HCT116 (cell line): Measurements from ENCODE around the gene OR12D2. TPM values are rescaled to one million over a fixed set of nuclear protein-coding genes. Genes with fewer than 3 reads are reported as not detected.
"Not testable (repeated sequence)": the region's sequence is repeated elsewhere in the genome, so short reads cannot be mapped to it uniquely, and the experiment has no call there.

ENCODE experiments used
- ATAC-seq: fragments of 200-7000 bp; cut with Tn5 transposase; 2 replicates; pipeline ENCODE4 v1.9.1; 2020; ENCODE audit warnings: mild to moderate bottlenecking, moderate library complexity
- BruUV-seq: library from RNA; stranded (reverse); fragments of 400-500 nt; replicated peaks from 2 replicates; lab custom pipeline; 2021; lab: Mats Ljungman, UMichigan
- CTCF ChIA-PET: fragments of 300-600 bp; sonication (Branson Sonifier 250); formaldehyde crosslinking; loops from one replicate; lab custom pipeline; 2021; ENCODE audit warnings: antibody characterized with exemption; lab: Charles Lee
- POLR2A ChIA-PET: fragments of 300-600, 350-600 bp; sonication (Branson Sonifier 250); formaldehyde crosslinking; loops from one replicate; lab custom pipeline; 2021; ENCODE audit warnings: antibody characterized with exemption; lab: Charles Lee
- RAD21 ChIA-PET, 2 experiments: fragments of 300-600 bp; sonication (Branson Sonifier 250); formaldehyde crosslinking; loops; one replicate each; lab custom pipeline; 2023; ENCODE audit warnings: low total read pairs in 2 of 2; ENCODE audit not compliant: uncharacterized antibody in 2 of 2, unreplicated experiment in 2 of 2, low non-redundant PET in 1 of 2; lab: Charles Lee
- DNase-seq: peaks from one replicate; pipeline ENCODE4 v3.0.0-alpha.2; 2010; ENCODE audit warnings: low read depth, low spot score
- H2AFZ ChIP-seq: fragments of 200-600 bp; shearing (Covaris generic), sonication (generic); 2 replicates; pipeline ENCODE4 v1.6.1; 2017; ENCODE audit warnings: low read depth, mixed run types, mixed read lengths, antibody characterized with exemption, low read length; ENCODE audit not compliant: poor library complexity, severe bottlenecking
- H3K27ac ChIP-seq: 2 replicates; pipeline ENCODE4 v1.5.1; 2012; ENCODE audit warnings: low read depth, low read length
- H3K27me3 ChIP-seq: fragments of 200-600 bp; sonication (generic); 2 replicates; pipeline ENCODE4 v1.6.1; 2016; ENCODE audit warnings: mixed run types, low read length, mixed read lengths; ENCODE audit not compliant: insufficient read depth
- H3K36me3 ChIP-seq, 2 experiments: fragments of 200-500 bp in 1 of 2; fragments of 200-600 bp in 1 of 2; sonication (Bioruptor generic) in 1 of 2; sonication (generic) in 1 of 2; 2 replicates each; pipeline versions ENCODE4 v1.5.1 to v1.6.1; 2014 to 2016; ENCODE audit warnings: low read length in 2 of 2, inconsistent platforms in 1 of 2, mixed read lengths in 1 of 2, mixed run types in 1 of 2; ENCODE audit not compliant: insufficient read depth in 2 of 2, control insufficient read depth in 1 of 2
- H3K4me1 ChIP-seq, 2 experiments: fragments of 200-600 bp in 1 of 2; sonication (generic) in 1 of 2; 2 replicates each; pipeline versions ENCODE4 v1.5.1 to v1.6.1; 2012 to 2017; ENCODE audit warnings: low read length in 2 of 2, inconsistent platforms in 1 of 2, mild to moderate bottlenecking in 1 of 2, mixed read lengths in 1 of 2, mixed run types in 1 of 2, moderate library complexity in 1 of 2; ENCODE audit not compliant: insufficient read depth in 2 of 2, control insufficient read depth in 1 of 2
- H3K4me2 ChIP-seq: fragments of 200-600 bp; sonication (generic); 2 replicates; pipeline ENCODE4 v1.6.1; 2017; ENCODE audit warnings: mixed run types, low read length, mixed read lengths
- H3K4me3 ChIP-seq, 2 experiments: fragments of 200-600 bp in 1 of 2; sonication (generic) in 1 of 2; replicated peaks in 1 of 2; 2 replicates each; pipeline ENCODE4 v1.5.1; 2011 to 2016; ENCODE audit warnings: low read length in 2 of 2, control low read depth in 1 of 2, low read depth in 1 of 2, mild to moderate bottlenecking in 1 of 2, mixed read lengths in 1 of 2, mixed run types in 1 of 2
- H3K79me2 ChIP-seq: fragments of 200-600 bp; sonication (generic); 2 replicates; pipeline ENCODE4 v1.6.1; 2017; ENCODE audit warnings: mild to moderate bottlenecking, mixed run types, low read length, moderate library complexity, mixed read lengths; ENCODE audit not compliant: insufficient read depth
- H3K9ac ChIP-seq: fragments of 200-600 bp; sonication (generic); 2 replicates; pipeline ENCODE4 v1.6.1; 2016; ENCODE audit warnings: low read length, mixed read lengths
- H3K9me2 ChIP-seq: fragments of 200-600 bp; sonication (generic), shearing (Covaris generic); 2 replicates; pipeline ENCODE4 v1.6.1; 2017; ENCODE audit warnings: mixed run types, mild to moderate bottlenecking, moderate library complexity; ENCODE audit not compliant: insufficient read depth
- H3K9me3 ChIP-seq, 2 experiments: fragments of 200-500 bp in 1 of 2; fragments of 200-600 bp in 1 of 2; sonication (Bioruptor generic) in 1 of 2; sonication (generic) in 1 of 2; 2 replicates each; pipeline ENCODE4 v1.6.1; 2014 to 2017; ENCODE audit warnings: low read length in 2 of 2, mixed read lengths in 2 of 2, inconsistent platforms in 1 of 2, low read depth in 1 of 2, mild to moderate bottlenecking in 1 of 2, mixed run types in 1 of 2, moderate library complexity in 1 of 2; ENCODE audit not compliant: control insufficient read depth in 1 of 2, insufficient read depth in 1 of 2
- H4K20me1 ChIP-seq: fragments of 200-600 bp; sonication (generic), shearing (Covaris generic); 2 replicates; pipeline ENCODE4 v1.6.1; 2017; ENCODE audit warnings: mixed run types, mild to moderate bottlenecking, moderate library complexity; ENCODE audit not compliant: insufficient read depth
- EZH2 ChIP-seq: fragments of 200-600 bp; sonication (generic); IDR thresholded peaks from 2 replicates; pipeline ENCODE4 v1.6.1; 2017; ENCODE audit warnings: antibody characterized with exemption, mixed run types
- EZH2phosphoT487 ChIP-seq: fragments of 200-600 bp; IDR thresholded peaks from 2 replicates; pipeline ENCODE4 v1.6.1; 2018; ENCODE audit warnings: antibody characterized with exemption, borderline replicate concordance
- FOSL1 ChIP-seq: IDR thresholded peaks from 2 replicates; pipeline ENCODE4 v1.6.1; 2012; ENCODE audit warnings: low read depth
- POLR2A ChIP-seq: IDR thresholded peaks from 2 replicates; pipeline ENCODE4 v1.7.0; 2011; ENCODE audit warnings: borderline replicate concordance; ENCODE audit not compliant: insufficient read depth, insufficient read length; ENCODE audit errors: extremely low read depth
- POLR2AphosphoS5 ChIP-seq: IDR thresholded peaks from 2 replicates; pipeline ENCODE4 v1.6.1; 2011; ENCODE audit warnings: mild to moderate bottlenecking, low read depth, low read length, moderate library complexity
- RAD21 ChIP-seq: IDR thresholded peaks from 2 replicates; pipeline ENCODE4 v1.6.1; 2012; ENCODE audit warnings: low read depth, mild to moderate bottlenecking
- SP1 ChIP-seq: IDR thresholded peaks from 2 replicates; pipeline ENCODE4 v1.6.1; 2012; ENCODE audit warnings: low read depth
- SRF ChIP-seq: IDR thresholded peaks from 2 replicates; pipeline ENCODE4 v1.6.1; 2012; ENCODE audit warnings: low read depth
- TCF7L2 ChIP-seq: IDR thresholded peaks from 2 replicates; pipeline ENCODE4 v1.7.0; 2011; ENCODE audit warnings: borderline replicate concordance, inconsistent platforms; ENCODE audit not compliant: insufficient read depth, insufficient read length; ENCODE audit errors: extremely low read depth
- intact Hi-C: fragments of 100-400 bp; cut with micrococcal nuclease; formaldehyde crosslinking; loops from 2 replicates; pipeline ENCODE4 v1.10.0; 2022
- total RNA-seq: library from RNA; stranded (reverse); gene quantifications from one replicate; pipeline ENCODE4 v1.2.1, GENCODE V29; 2021; ENCODE audit not compliant: unreplicated experiment
- TF ChIP-seq, protein P1 (sequence below): IDR thresholded peaks from 2 replicates; pipeline ENCODE4 v1.6.1; 2011; ENCODE audit warnings: mild to moderate bottlenecking, low read length, moderate library complexity; ENCODE audit not compliant: insufficient replicate concordance; ENCODE audit errors: extremely low read depth
- TF ChIP-seq, protein P2 (sequence below): IDR thresholded peaks from 2 replicates; pipeline ENCODE4 v1.6.1; 2012

Gene OR12D2
- total RNA-seq, 1 experiment from 2014 or later, result not detected

DNA sequence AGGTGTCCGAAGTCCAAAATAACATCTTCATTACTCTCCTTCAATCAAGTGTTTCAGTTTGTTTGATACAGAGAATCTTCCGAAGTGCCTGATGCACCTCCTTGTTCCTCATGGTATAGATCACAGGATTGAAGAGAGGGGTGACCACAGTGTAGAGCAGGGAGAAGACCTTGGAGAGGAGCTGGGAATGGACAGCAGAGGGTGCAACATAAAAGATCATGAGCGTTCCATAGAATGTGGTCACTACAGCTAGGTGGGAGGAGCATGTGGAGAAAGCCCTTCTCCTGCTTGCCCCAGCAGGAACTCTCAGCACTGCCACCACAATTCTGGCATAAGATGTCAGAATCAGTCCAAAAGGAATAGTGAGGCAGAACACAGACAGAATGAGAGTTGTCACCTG lies 31.2 kb downstream of the OR12D2 start:
- Histone ChIP-seq H3K9me2 (no peaks in the 10 kb centered on the region), H3K4me3 (no peak overlapping the region), H3K9ac (no peak overlapping the region), H4K20me1 (no peaks in the 10 kb centered on the region), H3K79me2 (no peaks in the 10 kb centered on the region), H2AFZ (no peak overlapping the region), H3K36me3 (no peaks in the 10 kb centered on the region), H3K9me3 (no peaks in the 10 kb centered on the region), H3K27ac (no peak overlapping the region), H3K27me3 (peaks cover 7% of the 10 kb centered on the region; the same call in 1 of the 2 replicates), H3K4me1 (no peaks in the 10 kb centered on the region), H3K4me2 (no peak overlapping the region)
- no peak; the same call in 1 of the 2 replicates for ATAC-seq
- TF ChIP-seq RAD21 (peak; percentile 14; the same call in 1 of the 2 replicates), POLR2A (no peak)
- ChIA-PET POLR2A (no interaction called here), RAD21 (no interaction called here), CTCF (no interaction called here)
- no peak for DNase-seq
- intact Hi-C loops, result no loop called here
- no TSS peak for BruUV-seq

DNA sequence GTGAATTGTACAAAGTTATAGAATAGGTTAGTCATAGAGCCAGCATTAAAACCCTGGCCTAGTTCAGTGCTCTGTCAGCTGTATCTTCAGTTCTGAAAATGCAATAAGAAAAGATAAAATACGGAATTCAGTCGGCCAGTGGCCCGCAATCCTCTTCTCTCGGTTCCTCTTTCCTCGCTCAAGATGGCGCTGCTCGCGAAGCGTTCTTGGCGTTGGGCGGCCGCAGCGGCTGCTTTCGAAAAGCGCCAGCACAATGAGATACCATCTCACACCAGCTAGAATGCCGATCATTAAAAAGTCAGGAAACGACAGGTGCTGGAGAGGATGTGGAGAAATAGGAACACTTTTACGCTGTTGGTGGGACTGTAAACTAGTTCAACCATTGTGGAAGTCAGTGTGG lies 41.3 kb downstream of the OR12D2 start:
- H3K27ac ChIP-seq, H4K20me1 ChIP-seq, POLR2A ChIA-PET, H3K79me2 ChIP-seq, ATAC-seq, CTCF ChIA-PET, H3K27me3 ChIP-seq, intact Hi-C loops, H3K9ac ChIP-seq, H2AFZ ChIP-seq, H3K9me2 ChIP-seq, H3K4me2 ChIP-seq, RAD21 ChIA-PET, H3K36me3 ChIP-seq, DNase-seq, H3K9me3 ChIP-seq, H3K4me1 ChIP-seq, H3K4me3 ChIP-seq, BruUV-seq: not testable (repeated sequence)

DNA sequence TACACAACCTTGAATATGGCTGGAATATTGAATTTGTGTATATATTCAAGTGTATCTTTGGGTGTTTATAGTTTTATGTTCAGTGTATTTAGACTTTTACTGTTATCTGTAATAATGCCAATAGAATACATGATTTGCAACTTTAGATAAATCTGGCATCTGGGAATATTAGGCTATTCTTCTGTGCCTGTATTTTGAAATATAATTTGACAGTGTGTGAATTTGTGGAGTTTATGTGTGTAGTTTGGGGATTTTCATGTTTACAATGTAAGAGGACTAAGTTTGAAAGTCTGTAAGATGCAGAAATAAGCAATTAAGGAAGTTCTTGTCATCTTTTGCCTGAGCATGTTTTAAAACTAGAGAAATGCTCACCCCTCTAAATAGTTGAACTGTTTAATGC lies 43.6 kb downstream of the OR12D2 start, which contains the start of gene OR10C1:
TSS of gene OR10C1 (plus strand) at position 301 of the 400 bp plus-strand sequence. CDS start 710 bp downstream, outside the sequence.
- Histone ChIP-seq H3K9ac (no peak within 1 kb of the TSS), H3K4me1 (no peaks in the 10 kb centered on the region), H2AFZ (no peak within 1 kb of the TSS), H3K79me2 (no peaks in the 10 kb centered on the region), H3K36me3 (no peaks in the 10 kb centered on the region), H4K20me1 (no peaks in the 10 kb centered on the region), H3K9me3 (no peaks in the 10 kb centered on the region), H3K27ac (no peak within 1 kb of the TSS), H3K4me2 (no peak within 1 kb of the TSS), H3K4me3 (no peak within 1 kb of the TSS), H3K9me2 (no peaks in the 10 kb centered on the region), H3K27me3 (0 out of 2 replicates have a peak, but pooled peaks cover 5% of the 10 kb centered on the region)
- RAD21 ChIA-PET, result no interaction called here
- no TSS peak for BruUV-seq
- POLR2A ChIA-PET, result no interaction called here
- CTCF ChIA-PET, result no interaction called here
- DNase-seq (no peak), ATAC-seq (no peak)
- intact Hi-C loops, result no loop called here
- TF ChIP-seq EZH2 (no peak), FOSL1 (no peak), EZH2phosphoT487 (no peak), TCF7L2 (no peak), SP1 (no peak), RAD21 (no peak), POLR2AphosphoS5 (no peak), SRF (no peak)
- TF ChIP-seq, protein P1, sequence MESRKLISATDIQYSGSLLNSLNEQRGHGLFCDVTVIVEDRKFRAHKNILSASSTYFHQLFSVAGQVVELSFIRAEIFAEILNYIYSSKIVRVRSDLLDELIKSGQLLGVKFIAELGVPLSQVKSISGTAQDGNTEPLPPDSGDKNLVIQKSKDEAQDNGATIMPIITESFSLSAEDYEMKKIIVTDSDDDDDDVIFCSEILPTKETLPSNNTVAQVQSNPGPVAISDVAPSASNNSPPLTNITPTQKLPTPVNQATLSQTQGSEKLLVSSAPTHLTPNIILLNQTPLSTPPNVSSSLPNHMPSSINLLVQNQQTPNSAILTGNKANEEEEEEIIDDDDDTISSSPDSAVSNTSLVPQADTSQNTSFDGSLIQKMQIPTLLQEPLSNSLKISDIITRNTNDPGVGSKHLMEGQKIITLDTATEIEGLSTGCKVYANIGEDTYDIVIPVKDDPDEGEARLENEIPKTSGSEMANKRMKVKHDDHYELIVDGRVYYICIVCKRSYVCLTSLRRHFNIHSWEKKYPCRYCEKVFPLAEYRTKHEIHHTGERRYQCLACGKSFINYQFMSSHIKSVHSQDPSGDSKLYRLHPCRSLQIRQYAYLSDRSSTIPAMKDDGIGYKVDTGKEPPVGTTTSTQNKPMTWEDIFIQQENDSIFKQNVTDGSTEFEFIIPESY, result no peak
- TF ChIP-seq, protein P2, sequence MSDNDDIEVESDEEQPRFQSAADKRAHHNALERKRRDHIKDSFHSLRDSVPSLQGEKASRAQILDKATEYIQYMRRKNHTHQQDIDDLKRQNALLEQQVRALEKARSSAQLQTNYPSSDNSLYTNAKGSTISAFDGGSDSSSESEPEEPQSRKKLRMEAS, result no peak
